AG04450 (cell line): ENCODE results near the gene CFAP300. TPM values are rescaled to one million over a fixed set of nuclear protein-coding genes. Genes with fewer than 3 reads are reported as not detected.

Source experiments
- CTCF ChIA-PET: fragments of 300-600, 350-600 bp; formaldehyde crosslinking; extraction: SDS; loops from one replicate; lab custom pipeline; 2022; ENCODE audit warnings: antibody characterized with exemption, inconsistent platforms; lab: Charles Lee
- POLR2A ChIA-PET: fragments of 350-600 bp; formaldehyde crosslinking; extraction: SDS; loops from one replicate; lab custom pipeline; 2021; ENCODE audit warnings: antibody characterized with exemption, inconsistent platforms; lab: Yijun Ruan, JAX
- DNase-seq: peaks from one replicate; pipeline ENCODE4 v3.0.0-alpha.2; 2011; ENCODE audit warnings: low read depth, low spot score
- H3K27ac ChIP-seq: one replicate; pipeline ENCODE4 v1.5.1; 2012; ENCODE audit warnings: low read depth, low read length, control low read depth
- H3K27me3 ChIP-seq: one replicate; pipeline ENCODE4 v1.6.0; 2012; ENCODE audit warnings: low read length; ENCODE audit not compliant: control insufficient read depth, insufficient read depth
- H3K4me3 ChIP-seq: 2 replicates; pipeline ENCODE4 v1.5.1; 2011; ENCODE audit warnings: mild to moderate bottlenecking, low read depth, low read length, control low read depth
- H3K9me3 ChIP-seq: 2 replicates; pipeline ENCODE4 v1.5.1; 2012; ENCODE audit warnings: low read length; ENCODE audit not compliant: control insufficient read depth, insufficient read depth
- CTCF ChIP-seq: IDR thresholded peaks from 2 replicates; pipeline ENCODE4 v1.5.1; 2011; ENCODE audit warnings: low read depth, low read length, control low read depth, inconsistent platforms
- polyA plus RNA-seq: library from polyadenylated mRNA; depleted of rRNA; stranded (reverse); fragments of >200 nt; gene quantifications from 2 replicates; pipeline ENCODE4 v1.2.3, GENCODE V29; 2011

Gene CFAP300
- polyA plus RNA-seq, 1 experiment: 3.4 TPM

GRCh38 chr11:102109896-102110760 lies 62.9 kb downstream of the CFAP300 start, which contains the start of gene YAP1:
Gene YAP1 (plus strand): TSS chr11:102110447. CDS start chr11:102110849, 402 bp downstream.
- H3K9me3 ChIP-seq: peaks cover 2% of the 10 kb centered on the region; the same call in 1 of the 2 replicates
- H3K27ac ChIP-seq: peak within 1 kb of the TSS; percentile 96
- H3K27me3 ChIP-seq: no peaks in the 10 kb centered on the region
- ChIA-PET POLR2A (interaction anchor here (0.8 kb wide), 1 partner anchor 28 kb away, joined by 3 read pairs; no protein-coding TSS in a partner anchor), CTCF (interaction anchor here (0.6 kb wide), 1 partner anchor 225 kb away, joined by 4 read pairs; no protein-coding TSS in a partner anchor)
- no peak for TF ChIP-seq CTCF
- peak within 1 kb of the TSS; percentile 90 for H3K4me3 ChIP-seq
- no peak for DNase-seq

GRCh38 chr11:102110761-102111010 lies 63.4 kb downstream of the CFAP300 start:
- POLR2A ChIA-PET: interaction anchor here (0.7 to 0.9 kb wide), 3 partner anchors 9 to 78 kb away, joined by 3 to 5 read pairs (median 4); no protein-coding TSS in a partner anchor
- no peak for DNase-seq
- Histone ChIP-seq H3K27me3 (no peaks in the 10 kb centered on the region), H3K9me3 (peaks cover 2% of the 10 kb centered on the region; the same call in 1 of the 2 replicates), H3K4me3 (peak overlapping the region; percentile 90), H3K27ac (peak overlapping the region; percentile 94)
- TF ChIP-seq CTCF: no peak
- CTCF ChIA-PET: interaction anchor here (0.6 kb wide), 1 partner anchor 224 kb away, joined by 4 read pairs; no protein-coding TSS in a partner anchor

- Histone ChIP-seq H3K9me3 (peaks cover 2% of the 10 kb centered on the region; the same call in 1 of the 2 replicates), H3K27me3 (no peaks in the 10 kb centered on the region), H3K4me3 (peak overlapping the region; percentile 90), H3K27ac (peak overlapping the region; percentile 98)
- ChIA-PET CTCF (interaction anchor here (0.6 kb wide), 1 partner anchor 223 kb away, joined by 4 read pairs; no protein-coding TSS in a partner anchor), POLR2A (interaction anchor here (0.6 to 0.9 kb wide), 4 partner anchors 9 to 1139 kb away, joined by 3 to 5 read pairs (median 4); no protein-coding TSS in a partner anchor)
- TF ChIP-seq CTCF: peak; percentile 15
- no peak for DNase-seq
Observed at GRCh38 chr11:102111011-102111786, 64.0 kb downstream of the CFAP300 start.

- Histone ChIP-seq H3K9me3 (peaks cover 2% of the 10 kb centered on the region; the same call in 1 of the 2 replicates), H3K27me3 (no peaks in the 10 kb centered on the region), H3K27ac (peak overlapping the region; percentile 98), H3K4me3 (peak overlapping the region; percentile 90)
- CTCF ChIA-PET: no interaction called here
- no peak for TF ChIP-seq CTCF
- DNase-seq: no peak
- POLR2A ChIA-PET: no interaction called here
Observed at GRCh38 chr11:102111787-102112508, 64.7 kb downstream of the CFAP300 start.
